Colonic mucosa (tissue), 4 donors: ENCODE measurements around the gene GHDC. TPM values are rescaled to one million over a fixed set of nuclear protein-coding genes. Genes with fewer than 3 reads are reported as not detected.

Experiments used
- DNase-seq: peaks from one replicate; pipeline ENCODE4 v3.0.0-alpha.2; 2020
- H3K27ac ChIP-seq: fragments of 200-600 bp; one replicate; pipeline ENCODE4 v1.8.0; 2021
- H3K27me3 ChIP-seq: fragments of 200-600 bp; one replicate; pipeline ENCODE4 v1.8.0; 2021
- H3K36me3 ChIP-seq: fragments of 200-600 bp; one replicate; pipeline ENCODE4 v1.8.0; 2021
- H3K4me1 ChIP-seq: fragments of 200-600 bp; one replicate; pipeline ENCODE4 v1.8.0; 2021; ENCODE audit warnings: mild to moderate bottlenecking
- H3K4me3 ChIP-seq: fragments of 200-600 bp; one replicate; pipeline ENCODE4 v1.8.0; 2021
- H3K9ac ChIP-seq, 2 donors: one replicate each; pipeline ENCODE4 v1.7.0; 2013; ENCODE audit warnings: control low read depth in 2 of 2, low read depth in 2 of 2, low read length in 2 of 2
- H3K9me3 ChIP-seq: fragments of 200-600 bp; one replicate; pipeline ENCODE4 v1.8.0; 2021
- CTCF ChIP-seq: fragments of 200-600 bp; IDR thresholded peaks from one replicate; pipeline ENCODE4 v1.8.0; 2022; ENCODE audit warnings: antibody characterized with exemption, mild to moderate bottlenecking
- intact Hi-C: fragments of 100-400 bp; cut with DNase I; formaldehyde crosslinking; loops from one replicate; pipeline ENCODE4 v1.14.1; 2022
- total RNA-seq, 2 donors: library from RNA; stranded (reverse); fragmentation: NEBNext Ultra II Directional in 1 of 2; extraction: Animal tissue kit (Norgen Biotek cat#: 25700) in 1 of 2; gene quantifications; one replicate each; pipeline ENCODE4 v1.2.1, GENCODE V29; 2021
- donor health status: healthy.
- donor health status: DM: no; HTN: no; CAD: no.
- donor health status: DM: no; HTN: no; CAD: no.

The GHDC gene
- total RNA-seq, 2 donors from 2014 or later: 20.6 to 23.0 TPM

GRCh38 chr17:42200706-42201457 is 6.6 kb upstream of the GHDC start:
- H3K9me3 ChIP-seq: no peaks in the 10 kb centered on the region
- H3K27me3 ChIP-seq: no peaks in the 10 kb centered on the region
- peaks cover 9% of the 10 kb centered on the region for H3K36me3 ChIP-seq
- intact Hi-C loops: no loop called here
- H3K4me1 ChIP-seq: no peaks in the 10 kb centered on the region
- DNase-seq: peak; percentile 47
- H3K9ac ChIP-seq: no peak overlapping the region
- TF ChIP-seq CTCF: no peak
- H3K4me3 ChIP-seq: no peak overlapping the region
- no peak overlapping the region for H3K27ac ChIP-seq

- no peaks in the 10 kb centered on the region for H3K36me3 ChIP-seq
- H3K9me3 ChIP-seq: no peaks in the 10 kb centered on the region
- H3K4me3 ChIP-seq: no peak overlapping the region
- DNase-seq: no peak
- no peak overlapping the region for H3K9ac ChIP-seq
- no peaks in the 10 kb centered on the region for H3K4me1 ChIP-seq
- TF ChIP-seq CTCF: no peak
- H3K27me3 ChIP-seq: no peaks in the 10 kb centered on the region
- intact Hi-C loops: no loop called here
- H3K27ac ChIP-seq: no peak overlapping the region
Observed at GRCh38 chr17:42199416-42200011, 5.2 kb upstream of the GHDC start.

GRCh38 chr17:42198897-42199296 is 4.6 kb upstream of the GHDC start:
- H3K4me3 ChIP-seq: no peak overlapping the region
- H3K4me1 ChIP-seq: no peaks in the 10 kb centered on the region
- DNase-seq: no peak
- no peak for TF ChIP-seq CTCF
- H3K9me3 ChIP-seq: no peaks in the 10 kb centered on the region
- H3K27me3 ChIP-seq: no peaks in the 10 kb centered on the region
- H3K9ac ChIP-seq: no peak overlapping the region
- intact Hi-C loops: no loop called here
- no peaks in the 10 kb centered on the region for H3K36me3 ChIP-seq
- H3K27ac ChIP-seq: no peak overlapping the region

- H3K4me1 ChIP-seq: peaks cover 4% of the 10 kb centered on the region
Observed at GRCh38 chr17:42197564-42198156, 3.4 kb upstream of the GHDC start.

More at GRCh38 chr17:42197564-42198156, 3.4 kb upstream of the GHDC start:
- no peak for TF ChIP-seq CTCF
- DNase-seq: no peak
- H3K9me3 ChIP-seq: no peaks in the 10 kb centered on the region
- H3K9ac ChIP-seq: no peak overlapping the region
- H3K4me3 ChIP-seq: no peak overlapping the region
- H3K36me3 ChIP-seq: no peaks in the 10 kb centered on the region
- intact Hi-C loops: no loop called here
- H3K27ac ChIP-seq: no peak overlapping the region
- no peaks in the 10 kb centered on the region for H3K27me3 ChIP-seq
